Endothelial cell of umbilical vein (primary cell): ENCODE results near the gene XPA. TPM values are rescaled to one million over a fixed set of nuclear protein-coding genes. Genes with fewer than 3 reads are reported as not detected.

ENCODE experiments used
- BruUV-seq: library from RNA; stranded (reverse); fragments of 400-500 nt; replicated peaks from 2 replicates; lab custom pipeline; 2021; lab: Mats Ljungman, UMichigan
- CTCF ChIA-PET: fragments of 300-600, 350-600 bp; sonication (Branson Sonifier 250); formaldehyde crosslinking; loops from one replicate; lab custom pipeline; 2021; ENCODE audit warnings: antibody characterized with exemption, inconsistent platforms; lab: Charles Lee
- POLR2A ChIA-PET: fragments of 300-600, 350-600 bp; sonication (Branson Sonifier 250); formaldehyde crosslinking; loops from one replicate; lab custom pipeline; 2021; ENCODE audit warnings: antibody characterized with exemption, inconsistent platforms; lab: Charles Lee
- DNase-seq: peaks from one replicate; pipeline ENCODE4 v3.0.0-alpha.2; 2011; ENCODE audit warnings: low read depth, low spot score
- FAIRE-seq: peaks from 2 replicates; lab custom pipeline; 2011; peaks lifted over from hg19 to GRCh38; lab: Jason Lieb, UNC
- H2AFZ ChIP-seq: 2 replicates; pipeline ENCODE4 v1.6.0; 2012; ENCODE audit warnings: low read depth, low read length, control low read depth, inconsistent platforms
- H3K27ac ChIP-seq: 2 replicates; pipeline ENCODE4 v1.5.1; 2011; ENCODE audit warnings: low read depth, mild to moderate bottlenecking, control low read depth, low read length, moderate library complexity; ENCODE audit not compliant: insufficient read depth
- H3K27me3 ChIP-seq, 2 experiments: 2 replicates each; pipeline versions ENCODE4 v1.6.0 to v1.6.1; 2011; ENCODE audit warnings: low read length in 2 of 2, mixed read lengths in 1 of 2; ENCODE audit not compliant: control insufficient read depth in 2 of 2, insufficient read depth in 2 of 2
- H3K36me3 ChIP-seq, 2 experiments: 2 replicates in 1 of 2; 3 replicates in 1 of 2; pipeline ENCODE4 v1.5.1; 2011; ENCODE audit warnings: low read length in 2 of 2, mild to moderate bottlenecking in 1 of 2, moderate library complexity in 1 of 2; ENCODE audit not compliant: control insufficient read depth in 2 of 2, insufficient read depth in 2 of 2; ENCODE audit errors: extremely low read depth in 1 of 2
- H3K4me1 ChIP-seq: 3 replicates; pipeline ENCODE4 v1.5.1; 2011; ENCODE audit warnings: mild to moderate bottlenecking, low read length; ENCODE audit not compliant: control insufficient read depth, insufficient read depth; ENCODE audit errors: extremely low read depth
- H3K4me2 ChIP-seq: 2 replicates; pipeline ENCODE4 v1.6.1; 2011; ENCODE audit warnings: low read length, control low read depth, mixed read lengths; ENCODE audit not compliant: insufficient read depth
- H3K4me3 ChIP-seq, 3 experiments: fragments of 200-600 bp in 1 of 3; sonication (generic), shearing (Covaris generic) in 1 of 3; replicated peaks in 1 of 3; 2 replicates each; pipeline ENCODE4 v1.5.1; 2011 to 2016; ENCODE audit warnings: control low read depth in 3 of 3, low read length in 3 of 3, mild to moderate bottlenecking in 2 of 3, inconsistent platforms in 1 of 3, low read depth in 1 of 3, moderate library complexity in 1 of 3; ENCODE audit not compliant: insufficient read depth in 1 of 3
- H3K79me2 ChIP-seq: 2 replicates; pipeline ENCODE4 v1.6.0; 2012; ENCODE audit warnings: low read length, inconsistent platforms; ENCODE audit not compliant: control insufficient read depth, insufficient read depth
- H3K9ac ChIP-seq: replicated peaks from 2 replicates; pipeline ENCODE3; 2011; ENCODE audit warnings: low read length, control low read depth; ENCODE audit not compliant: insufficient read depth; ENCODE audit errors: extremely low read depth
- H3K9me1 ChIP-seq: replicated peaks from 3 replicates; pipeline ENCODE4 v1.6.0; 2011; ENCODE audit warnings: mild to moderate bottlenecking, low read length; ENCODE audit not compliant: control insufficient read depth, insufficient read depth; ENCODE audit errors: extremely low read depth
- H3K9me3 ChIP-seq: replicated peaks from 2 replicates; pipeline ENCODE4 v1.5.1; 2012; ENCODE audit warnings: low read length, inconsistent platforms; ENCODE audit not compliant: control insufficient read depth, insufficient read depth
- H4K20me1 ChIP-seq: replicated peaks from 2 replicates; pipeline ENCODE3; 2011; ENCODE audit warnings: mild to moderate bottlenecking, low read length; ENCODE audit not compliant: control insufficient read depth, insufficient read depth; ENCODE audit errors: extremely low read depth
- CTCF ChIP-seq, 2 donors: IDR thresholded peaks; 1 replicate in 1 of 2; 2 replicates in 1 of 2; pipeline ENCODE4 v1.5.1; 2011; ENCODE audit warnings: low read length in 2 of 2, mild to moderate bottlenecking in 2 of 2, moderate library complexity in 2 of 2, control low read depth in 1 of 2, inconsistent platforms in 1 of 2, low read depth in 1 of 2; ENCODE audit not compliant: insufficient read depth in 1 of 2; ENCODE audit errors: extremely low read depth in 1 of 2
- EZH2 ChIP-seq: IDR thresholded peaks from 2 replicates; pipeline ENCODE4 v1.6.1; 2012; ENCODE audit warnings: borderline replicate concordance, low read depth, mild to moderate bottlenecking, moderate library complexity, low read length, inconsistent platforms; ENCODE audit not compliant: severe bottlenecking
- FOS ChIP-seq: IDR thresholded peaks from 2 replicates; pipeline ENCODE4 v1.6.1; 2011; ENCODE audit warnings: mild to moderate bottlenecking, low read length, moderate library complexity, borderline replicate concordance; ENCODE audit not compliant: insufficient read depth
- GATA2 ChIP-seq: IDR thresholded peaks from 2 replicates; pipeline ENCODE4 v1.7.0; 2011; ENCODE audit warnings: low read depth, mild to moderate bottlenecking, moderate library complexity, mixed read lengths, low read length; ENCODE audit not compliant: insufficient read length, insufficient read depth
- JUN ChIP-seq: IDR thresholded peaks from 2 replicates; pipeline ENCODE4 v1.6.1; 2011; ENCODE audit warnings: borderline replicate concordance, low read depth; ENCODE audit not compliant: insufficient read length, insufficient read depth
- MAX ChIP-seq: IDR thresholded peaks from 2 replicates; pipeline ENCODE4 v1.6.1; 2011; ENCODE audit not compliant: insufficient read depth, insufficient read length
- MYC ChIP-seq: IDR thresholded peaks from one replicate; pipeline ENCODE4 v1.6.1; 2011; ENCODE audit warnings: mild to moderate bottlenecking, low read depth, low read length
- POLR2A ChIP-seq: IDR thresholded peaks from 2 replicates; pipeline ENCODE4 v1.6.1; 2012; ENCODE audit warnings: low read depth, mild to moderate bottlenecking, control low read depth, low read length
- POLR2AphosphoS5 ChIP-seq: IDR thresholded peaks from 2 replicates; pipeline ENCODE4 v1.6.1; 2012; ENCODE audit warnings: low read depth, mild to moderate bottlenecking, control low read depth, low read length, moderate library complexity; ENCODE audit not compliant: insufficient read depth
- dilution Hi-C: fragments of 300-500 bp; cut with MboI; formaldehyde crosslinking; loops from one replicate; pipeline ENCODE4 v1.15.0; 2019; ENCODE audit warnings: low sequenced_read_pairs; ENCODE audit not compliant: extremely low pct_ligation_motif_present
- intact Hi-C: fragments of 100-400 bp; cut with micrococcal nuclease; formaldehyde crosslinking; loops from one replicate; pipeline ENCODE4 v1.10.0; 2022
- polyA plus RNA-seq, 4 experiments: library from polyadenylated mRNA; depleted of rRNA in 3 of 4; stranded (reverse) in 3 of 4; unstranded in 1 of 4; fragments of >200 nt; gene quantifications; 2 replicates each; pipeline versions ENCODE4 v1.2.1 to v1.2.3, GENCODE V29; 2011 to 2012; ENCODE audit warnings: missing spikeins in 1 of 4
- total RNA-seq: library from RNA; stranded (reverse); gene quantifications from 2 replicates; pipeline ENCODE4 v1.2.3, GENCODE V29; 2021

The XPA gene
- total and polyA plus RNA-seq, 2 donors (not counting 3 experiments of a cell fraction or from before 2014, with no cell fraction given), result 3.6 to 21.1 TPM

GRCh38 chr9:97640325-97640724 lies 56.8 kb downstream of the XPA start:
- H3K27me3 ChIP-seq, result no peaks in the 10 kb centered on the region
- H3K27ac ChIP-seq, result no peak overlapping the region
- DNase-seq, result no peak
- no peak for FAIRE-seq
- intact Hi-C loops, result no loop called here
- POLR2A ChIA-PET, result no interaction called here
- H3K36me3 ChIP-seq, result peaks cover 5 to 16% of the 10 kb centered on the region in 2 experiments
- H3K4me2 ChIP-seq, result no peak overlapping the region
- CTCF ChIA-PET, result interaction anchor here (0.8 to 1.0 kb wide), 3 partner anchors 9 to 153 kb away, joined by 3 read pairs; no protein-coding TSS in a partner anchor
- no peaks in the 10 kb centered on the region for H3K9me1 ChIP-seq
- H2AFZ ChIP-seq, result no peak overlapping the region
- peaks cover 10% of the 10 kb centered on the region for H3K4me1 ChIP-seq
- no peak overlapping the region for H3K4me3 ChIP-seq
- no peaks in the 10 kb centered on the region for H3K9me3 ChIP-seq
- H4K20me1 ChIP-seq, result peaks cover 14% of the 10 kb centered on the region
- peaks cover 66% of the 10 kb centered on the region for H3K79me2 ChIP-seq
- H3K9ac ChIP-seq, result no peak overlapping the region
- TF ChIP-seq FOS (no peak), POLR2A (no peak), CTCF (IDR thresholded peaks at IDR 0.05; ENCODE audit: extremely low read depth in 1 of 2, insufficient read depth in 1 of 2, low read depth in 1 of 2, low read length in 2 of 2) (no peak), MYC (no peak), EZH2 (no peak), JUN (no peak), POLR2AphosphoS5 (no peak), GATA2 (no peak), MAX (no peak)
- no TSS peak for BruUV-seq
- dilution Hi-C loops, result no loop called here
